Left colon (tissue), 2 donors: Measurements from ENCODE around the gene ADIPOR2. TPM values are rescaled to one million over a fixed set of nuclear protein-coding genes. Genes with fewer than 3 reads are reported as not detected.
A peak's percentile ranks its signal among the peaks of the same experiment; 100 is the strongest.

Experiments
- ATAC-seq: fragments of 200-7000 bp; cut with Tn5 transposase; one replicate; pipeline ENCODE4 v1.9.1; 2020; ENCODE audit warnings: mild to moderate bottlenecking, moderate library complexity
- DNase-seq, 2 donors: peaks; one replicate each; pipeline ENCODE4 v3.0.0-alpha.2; 2020
- intact Hi-C, 2 donors: fragments of 100-400 bp; cut with DNase I in 1 of 2; cut with micrococcal nuclease in 1 of 2; formaldehyde crosslinking; loops; one replicate each; pipeline versions ENCODE4 v1.11.2 to v1.14.0; 2022; cut with DNase I, micrococcal nuclease
- total RNA-seq, 2 donors: library from RNA; stranded (reverse); fragmentation: NEBNext Ultra II Directional; extraction: Animal tissue kit (Norgen Biotek cat#: 25700); gene quantifications; one replicate each; pipeline ENCODE4 v1.2.1, GENCODE V29; 2021
- donor health status: DM: no; HTN: no; CAD: no.
- donor health status: DM: yes; HTN: yes; CAD: no.

The ADIPOR2 gene
- total RNA-seq, 2 donors from 2014 or later, result 100 to 111 TPM

DNA sequence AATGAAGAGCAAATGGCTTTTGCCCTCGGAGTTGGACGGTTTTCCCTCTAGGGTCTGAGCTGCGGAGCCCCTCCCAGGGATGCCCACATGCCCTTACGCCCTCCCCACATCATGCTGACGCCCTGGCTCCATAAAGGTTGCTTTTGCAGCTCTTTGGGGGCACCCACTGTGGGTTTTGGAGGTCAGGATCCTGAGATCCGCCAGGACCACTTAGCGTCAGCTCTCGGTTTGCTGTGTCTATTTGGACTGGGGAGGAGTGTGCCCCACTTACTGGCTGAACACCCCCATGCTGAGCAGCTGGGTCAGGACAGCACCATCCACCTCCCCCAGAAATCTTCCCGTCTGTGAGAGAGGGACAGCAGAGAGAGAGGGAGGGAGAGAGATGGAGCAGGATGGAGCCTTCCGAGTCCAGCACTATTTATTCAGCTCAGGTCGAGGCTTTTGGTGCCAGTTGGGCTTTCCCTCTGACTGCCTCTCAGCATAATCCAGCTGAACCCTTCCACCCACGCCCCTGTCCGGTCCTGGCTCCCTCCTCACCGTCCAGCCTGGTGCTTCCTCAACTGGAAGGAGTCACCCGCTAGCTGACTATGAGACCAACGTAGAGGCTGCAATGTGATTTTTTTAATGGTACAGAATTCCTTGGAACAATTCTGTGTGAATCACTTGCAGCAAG lies 110.6 kb downstream of the ADIPOR2 start:
- ATAC-seq, result no peak
- peak in 1 of 2 donors; percentile 20 for DNase-seq
- intact Hi-C loops, result no loop called here

DNA sequence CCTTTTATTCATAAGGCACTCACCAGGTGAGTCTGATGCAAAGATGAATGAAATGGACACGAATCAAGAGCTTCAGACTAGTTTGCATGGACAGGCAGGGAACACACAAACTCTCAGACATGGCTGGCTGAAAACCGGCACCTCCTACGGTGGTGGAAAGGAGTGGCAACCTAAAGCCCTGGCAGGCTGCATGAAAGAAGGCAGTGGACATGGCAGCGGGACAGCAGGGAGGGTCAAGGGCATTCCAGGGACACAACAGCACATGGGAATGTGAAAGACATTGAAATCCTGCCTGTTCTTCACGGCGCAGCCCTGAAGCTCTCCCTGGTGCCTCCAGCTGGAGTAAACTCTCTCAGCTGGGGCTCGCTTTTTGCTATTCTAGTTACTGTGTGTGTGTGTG lies 112.9 kb downstream of the ADIPOR2 start:
- ATAC-seq (no peak), DNase-seq (peak in 1 of 2 donors; percentile 8)
- intact Hi-C loops, result no loop called here

DNA sequence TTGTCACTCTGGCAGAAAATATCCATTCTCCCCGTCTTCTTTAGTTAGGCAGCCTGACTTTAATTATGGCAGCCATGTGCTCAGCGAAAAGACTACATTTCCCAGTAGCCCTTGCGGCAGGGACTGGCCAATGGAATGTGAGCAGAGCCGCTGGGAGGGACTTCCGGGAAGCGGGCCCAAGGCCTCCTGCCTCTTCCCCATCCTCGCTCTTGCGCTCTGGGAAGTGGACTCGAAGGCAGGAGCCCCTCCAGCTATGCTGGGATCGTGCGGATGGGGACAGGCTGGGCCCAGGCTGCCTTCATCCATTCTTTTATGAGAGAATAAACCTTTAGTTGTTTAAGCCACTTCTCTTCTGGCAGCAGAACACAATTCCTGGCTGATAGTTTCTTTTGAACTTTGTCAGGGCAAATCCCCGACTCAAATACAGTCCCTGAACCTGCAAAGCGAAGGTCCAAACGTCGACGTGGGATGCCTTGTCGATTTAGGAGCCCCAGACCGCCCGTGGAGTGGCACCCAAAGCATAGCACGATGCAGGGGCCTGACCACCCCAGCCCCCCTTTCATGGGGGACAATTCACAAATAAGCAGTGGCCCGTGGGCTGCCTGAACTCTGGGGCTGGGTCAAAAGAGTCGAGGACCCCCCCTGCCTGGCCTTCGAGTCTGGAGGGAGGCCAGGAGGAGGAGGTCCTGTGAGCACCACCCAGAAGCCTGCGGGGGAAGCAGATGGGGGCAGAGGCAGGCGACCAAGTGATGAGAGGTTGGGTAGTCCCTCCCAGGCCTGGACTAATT lies 113.9 kb downstream of the ADIPOR2 start:
- intact Hi-C loops, result no loop called here
- ATAC-seq (peak; percentile 92), DNase-seq (peak; percentile 90 to 92)

DNA sequence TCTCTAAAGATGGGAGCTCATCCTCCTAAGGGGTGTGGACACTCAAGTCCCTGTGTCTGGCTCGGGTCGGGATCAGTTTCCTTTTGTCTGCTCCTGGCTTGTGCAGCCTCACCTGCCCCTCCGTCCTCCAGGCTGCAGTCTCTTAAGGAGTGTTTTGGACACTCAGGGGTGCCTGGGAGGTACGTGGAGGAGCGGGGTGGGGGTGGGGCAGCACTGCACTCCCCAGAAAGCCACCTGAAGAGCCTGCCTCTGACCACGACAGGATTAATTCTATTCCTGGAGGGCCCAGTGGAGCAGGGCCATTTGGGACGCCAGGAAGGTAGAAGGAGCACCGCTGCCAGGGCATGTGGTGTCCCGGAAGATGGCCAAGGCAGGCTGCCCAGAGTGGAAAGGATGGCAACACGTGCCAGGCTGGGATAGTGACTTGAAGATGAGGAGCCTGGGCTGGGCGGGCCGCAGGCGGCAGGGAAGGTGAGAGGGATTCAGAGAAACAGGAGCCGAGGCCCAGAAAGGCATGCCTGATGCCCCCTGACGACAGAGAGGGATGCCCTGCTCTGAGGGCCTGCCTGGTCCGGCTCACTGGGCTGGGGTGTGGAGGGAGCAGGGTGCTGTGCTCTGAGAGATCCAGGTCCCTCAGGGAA lies 114.7 kb downstream of the ADIPOR2 start:
- ATAC-seq (no peak), DNase-seq (peak in 1 of 2 donors; percentile 18)
- intact Hi-C loops, result no loop called here

DNA sequence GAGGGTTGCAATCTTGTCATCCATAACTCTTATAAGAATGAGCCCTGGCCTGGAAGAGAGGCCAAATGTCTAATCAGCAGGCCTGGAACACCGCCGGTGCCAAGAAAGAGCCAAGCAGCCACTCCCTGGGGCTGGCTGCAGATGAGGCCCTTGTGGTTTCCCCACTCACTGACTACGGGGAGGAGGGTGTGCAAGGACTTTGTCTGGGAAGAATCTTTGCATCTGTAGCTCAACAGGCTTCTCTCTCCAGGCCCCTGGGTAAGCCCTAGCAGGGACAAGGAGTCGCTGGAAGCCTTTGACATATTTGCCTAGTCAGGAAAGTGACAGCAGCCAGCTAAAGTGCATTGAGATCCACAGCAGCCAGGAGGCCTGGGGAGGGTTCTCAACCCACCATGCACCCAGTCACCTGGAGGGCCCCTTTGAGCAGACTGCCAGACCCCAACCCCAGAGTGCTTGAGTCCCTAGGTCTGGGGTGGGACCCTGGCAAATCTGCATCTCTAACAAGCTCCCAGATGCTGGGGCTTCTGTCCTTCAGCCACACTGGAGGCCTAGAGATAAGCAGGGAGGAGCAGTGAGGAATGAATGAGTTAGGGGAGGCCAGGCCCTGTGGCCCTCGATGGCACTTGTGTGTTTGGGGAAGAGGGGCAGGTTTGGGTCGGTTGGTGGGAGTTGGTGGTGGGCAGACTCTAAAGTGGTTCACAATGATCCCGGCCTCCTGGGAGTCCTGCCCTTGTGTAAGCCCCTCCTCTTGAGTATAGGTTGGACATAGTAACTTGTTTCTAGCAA lies 115.6 kb downstream of the ADIPOR2 start:
- no peak for ATAC-seq
- intact Hi-C loops, result no loop called here
- no peak for DNase-seq

DNA sequence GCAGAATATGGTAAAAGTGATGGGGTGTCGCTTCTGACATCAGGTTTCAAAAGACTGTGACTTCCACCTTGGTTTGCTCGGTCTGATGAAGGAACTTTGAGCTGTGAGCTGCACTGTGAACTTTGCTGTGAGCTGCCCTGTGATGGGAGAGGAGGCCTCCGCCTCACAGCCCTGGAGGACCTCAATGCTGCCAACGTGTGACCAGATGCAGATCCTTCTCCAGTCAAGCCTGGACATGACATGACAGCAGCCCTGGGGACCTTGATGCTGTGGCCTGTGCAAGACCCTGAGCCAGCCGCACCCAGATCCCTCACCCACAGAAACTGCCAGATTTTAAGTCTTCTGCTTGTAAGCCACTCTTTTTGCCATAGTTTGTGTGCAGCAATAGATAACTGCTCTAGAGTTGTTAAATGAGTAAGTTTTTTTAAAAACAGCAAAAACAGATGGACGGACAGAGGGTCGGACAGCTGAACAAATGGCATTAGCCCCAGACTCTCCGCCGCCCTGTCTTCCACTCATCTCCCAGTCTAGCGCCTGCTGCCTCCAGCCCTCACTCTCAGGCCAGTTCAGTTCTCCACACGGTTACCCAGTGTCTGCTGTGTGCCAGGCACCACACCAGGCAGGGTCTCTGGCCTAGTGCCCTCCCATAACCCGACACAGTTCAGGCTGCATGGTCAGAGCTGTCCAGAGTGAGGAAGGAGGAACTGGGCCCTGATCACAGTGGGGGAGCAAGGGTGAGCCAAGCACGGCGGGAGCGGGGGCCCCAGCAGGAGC lies 116.4 kb downstream of the ADIPOR2 start:
- ATAC-seq (no peak), DNase-seq (no peak)
- intact Hi-C loops, result no loop called here

DNA sequence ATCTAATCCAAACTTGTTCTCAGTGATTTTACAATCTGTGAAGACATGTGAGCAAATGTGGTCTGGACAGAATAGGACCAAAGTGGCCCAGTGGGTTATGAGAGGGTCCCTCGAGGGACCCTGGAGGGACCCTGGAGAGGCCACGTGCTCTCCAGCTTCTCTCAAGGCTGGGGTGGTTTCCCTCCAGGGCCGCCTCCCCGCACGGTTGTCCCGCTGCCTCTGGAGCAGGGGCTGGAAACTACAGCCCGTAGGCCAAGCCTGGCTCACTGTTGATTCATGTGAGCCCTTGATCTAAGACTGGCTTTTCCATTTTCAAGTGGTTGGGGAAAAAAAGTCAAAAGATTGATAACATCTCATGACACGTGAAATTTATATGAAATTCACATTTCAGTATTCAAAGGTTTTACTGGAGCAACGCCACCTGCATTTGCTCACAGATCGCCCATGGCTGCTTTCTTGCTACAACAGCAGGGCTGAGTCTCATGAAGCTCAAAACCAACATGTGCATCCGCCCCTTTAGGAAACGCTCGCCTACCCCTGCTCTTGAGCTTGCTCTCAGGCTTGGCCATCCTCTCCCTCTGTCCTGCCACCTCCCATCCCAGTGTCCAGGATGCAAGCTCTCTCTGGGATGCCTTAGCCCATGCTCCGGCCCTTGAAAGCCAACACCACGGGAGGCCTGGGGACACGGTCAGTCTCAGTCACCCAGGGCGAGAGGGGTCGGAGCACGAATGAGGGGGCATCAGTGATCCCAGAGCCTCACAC lies 117.3 kb downstream of the ADIPOR2 start:
- ATAC-seq (no peak), DNase-seq (no peak)
- intact Hi-C loops, result no loop called here

DNA sequence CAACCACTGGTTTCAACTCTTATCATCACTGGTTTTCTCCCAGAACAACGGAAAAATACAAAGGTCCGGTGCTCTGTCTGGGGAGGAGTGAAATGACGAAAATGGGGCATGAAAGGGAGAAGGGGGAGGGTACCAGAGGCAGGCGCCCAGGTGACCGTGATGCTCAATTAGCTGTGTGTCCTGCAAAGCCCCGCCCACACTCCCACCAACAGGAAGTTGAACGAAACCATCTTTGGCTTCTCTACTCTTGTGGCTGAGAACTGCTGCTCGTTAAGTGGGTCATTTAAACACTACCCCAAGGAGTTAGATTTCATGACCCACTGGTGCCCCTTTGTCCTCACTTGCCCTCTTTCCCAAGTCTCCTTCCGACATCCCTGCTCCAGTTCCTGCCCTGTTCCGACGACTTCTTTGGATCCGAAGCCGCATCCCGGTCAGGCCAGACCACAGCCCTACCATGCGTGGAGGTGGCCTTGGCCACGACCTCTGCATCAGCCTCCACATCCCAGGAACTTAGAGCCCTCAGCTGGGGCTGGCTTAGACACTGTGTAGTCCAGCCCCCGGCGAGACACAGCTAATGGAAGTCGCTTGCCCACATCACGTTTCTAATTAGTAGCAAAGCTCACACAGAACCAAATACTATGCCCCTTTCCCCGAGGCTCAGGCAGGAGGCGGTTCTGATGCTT lies 118.1 kb downstream of the ADIPOR2 start:
- intact Hi-C loops, result no loop called here
- DNase-seq, result no peak
- no peak for ATAC-seq

DNA sequence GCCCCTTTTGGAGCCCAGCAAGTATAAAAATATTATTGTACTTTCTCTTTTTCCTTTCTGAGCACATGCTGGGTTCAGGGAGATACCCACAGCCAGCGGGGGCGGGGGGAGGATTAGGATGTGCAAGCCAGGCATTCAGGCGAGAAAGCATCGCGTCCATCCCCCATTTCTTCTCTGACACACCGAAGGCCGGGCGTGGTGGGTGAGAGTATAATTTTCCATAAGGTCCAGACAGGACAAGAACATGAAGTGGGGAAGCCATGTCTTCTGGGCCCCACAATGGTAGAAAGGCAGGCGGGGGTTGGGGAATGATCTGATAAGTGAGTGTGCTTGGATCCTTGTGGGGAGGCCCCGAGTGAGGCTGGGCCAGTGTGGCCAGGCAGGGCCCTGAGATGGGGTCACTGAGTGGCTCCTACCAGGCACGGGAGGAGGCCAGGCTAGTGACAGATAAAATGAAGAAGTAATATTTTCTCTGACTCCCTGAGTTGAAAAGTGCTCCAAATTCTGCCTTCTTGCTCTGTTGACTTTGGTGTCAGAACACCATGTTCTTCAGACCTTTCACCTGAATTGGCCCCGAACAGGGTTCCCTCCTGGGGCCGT lies 118.8 kb downstream of the ADIPOR2 start:
- no peak for ATAC-seq
- intact Hi-C loops, result no loop called here
- DNase-seq, result no peak

DNA sequence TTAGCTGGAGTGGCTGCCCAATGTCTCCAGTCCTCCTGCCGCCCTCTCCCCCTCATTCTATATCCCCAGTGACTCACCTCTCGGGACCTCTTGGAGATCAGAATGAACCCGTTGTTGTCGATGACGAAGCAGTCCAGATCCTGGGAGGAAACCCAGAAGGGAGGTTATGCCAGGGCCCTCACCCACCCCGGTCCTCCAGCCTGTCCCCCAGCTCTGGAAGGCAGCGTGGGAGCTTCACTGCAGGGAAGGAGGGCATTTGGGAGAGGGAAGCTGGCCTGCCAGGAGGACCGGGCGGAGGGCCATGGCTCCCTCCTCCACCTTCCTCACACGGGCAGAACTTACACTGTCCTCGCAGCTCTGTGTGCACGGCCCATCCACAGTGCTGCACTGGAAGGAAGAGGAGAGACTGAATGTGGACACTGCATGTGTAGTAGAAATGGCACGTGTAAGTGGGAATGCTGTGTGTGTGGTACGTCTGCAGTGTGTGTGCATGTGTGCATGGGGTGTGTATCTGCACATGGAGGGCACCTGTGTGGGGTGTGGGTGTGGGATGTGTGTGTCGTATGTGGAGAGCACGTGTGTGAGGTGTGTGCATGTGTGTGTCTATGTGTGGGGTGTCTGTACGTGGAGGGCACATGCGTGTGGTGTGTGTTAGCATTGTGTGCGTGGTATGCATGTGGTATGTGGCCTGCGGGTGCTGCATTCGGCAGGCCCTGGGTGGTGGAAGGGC lies 119.5 kb downstream of the ADIPOR2 start:
- ATAC-seq (no peak), DNase-seq (no peak)
- intact Hi-C loops, result no loop called here

DNA sequence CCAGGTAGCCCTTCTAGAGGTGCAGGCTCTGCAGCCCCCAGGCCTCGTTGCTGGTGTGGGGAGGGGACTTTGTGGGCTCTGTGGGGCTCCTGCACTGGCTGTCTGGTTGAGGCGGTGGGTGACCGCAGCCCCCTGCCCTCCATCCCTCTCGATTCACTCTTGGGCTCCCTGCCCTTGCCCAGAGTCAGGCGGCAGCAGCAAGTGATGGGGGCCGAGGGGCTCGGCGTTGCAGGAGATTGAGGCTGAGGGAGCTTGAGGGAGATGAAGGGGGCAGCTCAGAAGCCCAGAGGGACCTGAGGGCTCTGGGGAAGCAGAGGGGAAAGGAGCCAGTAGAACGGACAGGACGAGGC lies 120.0 kb downstream of the ADIPOR2 start:
- intact Hi-C loops, result no loop called here
- DNase-seq (no peak), ATAC-seq (no peak)

DNA sequence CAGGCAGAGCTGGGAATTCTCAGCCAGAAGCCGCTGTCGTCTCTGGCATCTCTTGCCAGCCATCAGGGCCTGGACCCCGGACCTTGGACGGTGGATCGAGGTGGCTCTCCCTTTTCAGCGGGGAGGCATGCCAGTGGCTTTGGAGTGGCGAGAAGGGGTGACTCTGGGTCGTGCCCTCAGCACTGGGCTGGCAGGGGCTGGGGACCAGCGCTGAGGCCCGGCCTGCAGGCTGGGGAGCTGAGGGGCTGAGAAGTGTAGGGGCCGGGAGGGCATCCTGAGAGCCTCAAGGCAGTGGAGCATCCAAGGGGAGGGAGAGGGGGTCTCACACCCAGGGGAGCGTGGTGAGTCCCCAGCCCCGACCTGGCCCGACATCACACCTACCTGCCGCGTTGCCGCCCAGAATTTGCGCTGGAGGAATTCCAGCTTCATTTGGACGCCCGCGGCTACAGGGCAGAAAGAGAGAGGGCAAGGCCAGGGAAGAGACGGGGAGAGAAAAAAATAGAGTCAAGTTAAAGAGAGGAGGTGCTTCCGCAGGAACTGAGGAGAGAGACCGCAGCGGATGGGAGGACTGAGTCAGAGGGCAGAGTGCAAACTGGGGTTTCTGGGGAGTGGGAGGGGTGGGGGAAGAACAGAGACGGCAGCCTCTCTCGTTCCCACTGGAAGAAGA lies 120.5 kb downstream of the ADIPOR2 start:
- intact Hi-C loops, result no loop called here
- no peak for ATAC-seq
- no peak for DNase-seq

DNA sequence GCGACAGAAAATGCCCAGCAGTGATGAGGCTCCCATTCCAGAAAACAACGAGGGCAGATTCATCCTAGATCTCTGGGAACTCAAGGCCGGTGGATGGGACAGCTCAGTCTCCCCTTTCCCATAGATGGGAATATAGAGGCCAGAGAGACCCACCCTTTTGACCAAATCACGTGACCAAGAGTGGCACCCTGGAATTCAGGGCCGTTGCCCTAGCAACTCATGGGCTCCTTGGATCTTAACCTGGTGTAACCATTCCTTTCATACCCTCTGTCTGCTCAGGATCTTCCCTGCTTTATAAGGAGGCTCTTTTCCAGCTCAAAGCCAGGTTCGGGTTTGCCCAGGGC lies 121.0 kb downstream of the ADIPOR2 start:
- intact Hi-C loops, result no loop called here
- no peak for ATAC-seq
- no peak for DNase-seq

DNA sequence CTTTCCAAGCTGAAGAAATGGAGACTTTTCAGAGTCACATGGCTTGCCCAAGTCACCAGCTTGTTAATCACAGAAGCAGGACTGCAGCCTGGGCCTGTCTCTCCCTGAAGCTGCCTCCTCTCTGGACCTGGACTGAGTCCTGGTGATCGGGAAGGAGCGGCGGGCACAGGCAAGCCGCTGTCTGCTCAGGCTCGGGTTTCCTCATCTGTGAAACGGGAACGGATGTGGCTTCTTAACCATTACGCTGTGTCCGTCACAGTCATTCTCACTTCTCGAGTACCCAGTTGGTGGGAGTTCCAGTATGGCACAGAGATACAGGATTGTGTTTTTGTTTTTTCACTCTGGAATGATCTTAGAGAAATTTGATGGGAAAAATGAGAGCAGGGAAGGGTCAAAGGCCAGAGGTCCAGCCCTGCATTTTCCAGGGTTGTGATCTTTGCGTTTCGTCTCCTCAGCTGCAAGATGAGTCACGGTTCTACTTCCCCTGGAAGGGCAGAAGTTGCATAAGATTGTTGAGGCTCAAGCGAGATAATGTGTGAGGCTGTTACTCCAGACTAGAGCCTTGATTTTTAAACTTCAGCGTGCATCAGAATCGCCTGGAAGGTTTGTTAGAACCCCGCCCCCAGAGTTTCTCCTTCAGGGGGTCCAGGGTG lies 121.9 kb downstream of the ADIPOR2 start:
- intact Hi-C loops, result no loop called here
- DNase-seq (no peak), ATAC-seq (no peak)

DNA sequence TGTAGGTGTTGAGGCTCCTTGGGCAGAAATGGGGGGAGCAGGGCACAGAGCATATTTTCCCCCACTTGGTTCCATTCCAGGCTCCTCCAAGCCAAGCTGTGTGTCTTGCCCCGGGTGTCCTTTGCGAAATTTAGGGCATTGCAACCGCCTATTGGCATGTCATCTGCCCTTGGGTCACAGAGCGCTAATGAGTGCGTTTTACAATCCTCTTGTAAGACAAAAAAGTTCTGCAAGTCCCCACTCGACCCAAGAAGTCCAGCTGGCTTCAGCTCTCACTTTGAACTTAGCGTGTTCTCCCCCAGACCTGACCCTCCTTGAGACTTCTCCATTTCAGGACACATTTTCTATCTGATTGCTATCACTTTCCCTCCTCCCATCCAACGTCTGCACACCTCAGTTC lies 123.4 kb downstream of the ADIPOR2 start:
- ATAC-seq (no peak), DNase-seq (no peak)
- intact Hi-C loops, result no loop called here

DNA sequence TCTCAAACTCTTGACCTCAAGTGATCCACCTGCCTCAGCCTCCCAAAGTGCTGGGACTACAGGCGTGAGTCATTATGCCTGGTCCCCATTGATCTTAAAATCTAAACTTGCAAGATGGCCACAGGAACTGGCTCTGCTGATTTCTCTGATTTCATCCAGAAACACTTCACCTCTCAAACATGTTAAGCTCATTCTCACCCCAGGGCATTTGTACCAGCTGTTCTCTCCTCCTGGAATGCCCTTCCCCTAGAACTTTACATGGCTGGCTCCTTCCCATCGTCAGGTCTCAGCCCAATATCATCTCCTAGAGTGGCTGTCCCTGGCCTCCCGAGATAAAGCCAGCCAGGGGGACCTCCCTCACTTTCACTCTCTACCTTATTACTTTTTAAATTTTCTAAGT lies 124.2 kb downstream of the ADIPOR2 start:
- intact Hi-C loops, result no loop called here
- DNase-seq (no peak), ATAC-seq (no peak)
